NCI-H748 (cell line): Measurements from ENCODE around the gene ST3GAL3.

Experiments
- DNase-seq: peaks from one replicate; lab custom pipeline; 2025; ENCODE audit not compliant: unreplicated experiment; lab: John Stamatoyannopoulos, UW

ST3GAL3 gene

GRCh38 chr1:43783671-43784205 lies 76.4 kb downstream of the ST3GAL3 start:
- no peak for DNase-seq

DNA sequence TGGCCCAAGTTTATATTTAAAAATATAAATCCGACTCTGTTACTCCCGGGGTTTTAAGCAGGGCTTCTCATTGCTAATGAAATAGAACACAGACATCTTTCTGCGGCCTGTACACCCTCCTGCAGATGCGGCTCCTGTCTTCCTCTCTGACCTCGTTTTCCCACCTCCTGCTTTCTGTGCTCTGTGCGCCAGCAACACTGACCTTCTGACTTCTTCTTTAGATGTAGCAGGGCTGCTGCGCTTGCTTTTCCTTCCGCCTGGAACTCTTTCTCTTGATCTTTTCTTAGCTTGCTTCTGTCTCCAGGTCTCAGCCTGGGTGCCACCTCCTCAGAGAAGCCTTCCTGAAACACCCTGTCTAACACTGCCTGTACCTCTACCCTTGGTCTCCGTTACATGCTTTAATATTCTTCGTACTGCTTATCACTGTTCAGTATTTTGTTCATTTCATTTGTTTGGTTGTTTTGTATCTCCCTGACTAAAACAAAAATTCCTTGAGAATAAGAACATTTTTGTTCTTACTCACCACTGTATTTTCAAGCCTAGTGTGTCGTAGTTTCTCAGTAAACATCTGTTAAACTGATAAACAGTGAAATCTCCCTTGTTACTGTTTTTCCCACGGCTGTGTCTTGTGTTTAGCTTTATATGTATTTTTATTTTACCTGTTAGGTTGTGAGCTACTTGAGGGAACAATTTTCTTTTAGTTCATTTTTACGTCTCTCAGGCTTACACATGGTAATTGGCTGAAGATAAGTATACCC lies 79.0 kb downstream of the ST3GAL3 start:
- no peak for DNase-seq

- no peak for DNase-seq
Observed at GRCh38 chr1:43786960-43787359, 79.6 kb downstream of the ST3GAL3 start.

DNA sequence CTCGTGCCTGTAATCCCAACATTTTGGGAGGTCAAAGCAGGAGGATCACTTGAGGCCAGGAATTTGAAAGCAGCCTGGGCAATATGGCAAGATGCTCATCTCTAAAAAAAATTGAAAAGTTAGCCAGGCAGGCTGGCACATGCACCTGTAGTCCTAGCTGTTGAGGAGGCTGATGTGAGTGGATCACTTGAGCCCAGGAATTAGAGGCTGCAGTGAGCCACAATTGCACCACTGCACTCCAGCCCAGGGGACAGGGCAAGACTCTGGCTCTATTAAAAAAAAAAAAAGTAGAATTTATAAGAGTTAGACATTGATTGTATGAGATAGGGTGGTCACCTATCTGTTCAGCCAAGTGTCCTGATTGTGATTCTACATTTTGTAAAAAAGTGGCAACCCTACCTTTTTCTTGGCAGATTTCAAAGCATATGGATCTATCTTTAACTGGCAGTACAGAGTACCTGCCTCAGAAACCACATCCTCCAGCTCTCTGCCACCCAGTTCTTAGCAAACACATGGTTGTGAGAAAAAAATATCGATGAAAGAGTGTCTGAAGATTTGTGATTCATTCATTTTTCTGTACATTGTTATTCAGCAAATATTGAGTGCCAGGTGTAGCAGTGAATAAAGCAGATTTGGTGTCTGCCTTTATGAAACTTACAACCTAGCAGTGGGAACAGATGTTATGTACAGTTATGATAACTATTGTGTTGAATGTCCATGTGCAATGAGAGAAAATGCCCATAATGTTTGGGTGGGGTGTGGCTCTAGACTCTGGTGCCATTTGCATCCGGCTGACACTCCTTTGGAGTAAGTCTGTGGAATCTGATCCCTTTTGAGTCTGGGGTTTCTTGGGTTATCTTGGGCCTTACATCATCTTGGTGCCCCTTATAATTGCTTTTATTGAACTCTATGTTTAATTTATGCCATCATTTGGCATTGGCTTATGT lies 82.5 kb downstream of the ST3GAL3 start:
- DNase-seq: no peak

GRCh38 chr1:43791243-43791642 lies 83.9 kb downstream of the ST3GAL3 start:
- DNase-seq: no peak

DNA sequence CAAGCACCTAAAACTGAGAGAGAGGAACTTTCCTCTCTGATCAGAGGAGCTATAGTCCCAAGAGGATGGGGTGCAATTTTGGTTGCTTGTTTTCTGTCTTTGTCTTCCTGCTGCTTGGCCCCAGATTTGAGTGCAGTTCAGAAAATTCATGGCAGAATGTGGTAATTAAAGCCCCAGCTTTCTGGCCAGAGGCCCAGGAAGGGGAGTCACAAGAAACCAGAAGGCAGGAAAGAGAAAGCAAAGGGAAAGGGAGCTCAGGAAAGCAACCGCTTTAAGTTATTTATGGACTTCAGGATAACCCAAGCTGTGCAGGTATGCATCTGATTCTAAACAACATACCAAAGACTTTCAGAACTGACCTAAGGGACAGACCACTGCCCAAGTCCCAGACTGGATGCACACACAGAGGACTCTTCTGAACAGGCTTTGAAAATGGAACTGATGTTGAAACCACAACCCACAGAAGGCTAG lies 88.8 kb downstream of the ST3GAL3 start:
- no peak for DNase-seq

- no peak for DNase-seq
Observed at GRCh38 chr1:43797891-43798290, 90.6 kb downstream of the ST3GAL3 start.

GRCh38 chr1:43799656-43800635 lies 92.6 kb downstream of the ST3GAL3 start:
- no peak for DNase-seq

- DNase-seq: no peak
Observed at GRCh38 chr1:43800771-43801170, 93.4 kb downstream of the ST3GAL3 start.

GRCh38 chr1:43801203-43801602 lies 93.9 kb downstream of the ST3GAL3 start:
- DNase-seq: no peak

DNA sequence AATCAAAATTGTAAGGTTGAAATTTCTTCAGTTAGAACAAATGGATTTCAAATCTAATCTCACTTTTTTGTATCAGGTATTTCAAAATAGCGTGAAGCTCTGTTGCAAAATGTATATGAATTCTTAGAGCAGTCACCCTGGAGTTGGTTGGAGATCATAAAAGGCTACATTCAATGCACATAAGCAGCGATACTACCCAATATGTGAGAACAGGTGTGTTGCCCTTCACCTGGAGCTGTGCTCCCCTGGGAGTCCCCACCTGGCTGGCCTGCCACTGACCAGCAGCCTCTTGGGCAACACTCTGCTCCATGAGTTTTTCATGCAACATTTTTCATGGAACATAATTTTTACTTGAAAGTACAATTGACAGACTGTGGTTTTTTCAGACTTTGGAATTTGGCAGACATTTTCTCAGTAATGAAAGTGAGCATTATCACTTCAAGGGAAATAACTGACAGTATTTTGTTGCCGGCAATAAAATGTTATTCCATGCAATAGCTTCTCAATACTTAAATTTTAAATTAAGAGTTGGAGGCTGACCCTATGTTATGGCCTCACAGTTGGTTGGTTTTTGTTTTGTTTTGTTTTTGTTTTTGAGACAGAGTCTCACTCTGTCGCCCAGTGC lies 95.1 kb downstream of the ST3GAL3 start:
- DNase-seq: no peak

GRCh38 chr1:43803105-43803504 lies 95.8 kb downstream of the ST3GAL3 start:
- no peak for DNase-seq

DNA sequence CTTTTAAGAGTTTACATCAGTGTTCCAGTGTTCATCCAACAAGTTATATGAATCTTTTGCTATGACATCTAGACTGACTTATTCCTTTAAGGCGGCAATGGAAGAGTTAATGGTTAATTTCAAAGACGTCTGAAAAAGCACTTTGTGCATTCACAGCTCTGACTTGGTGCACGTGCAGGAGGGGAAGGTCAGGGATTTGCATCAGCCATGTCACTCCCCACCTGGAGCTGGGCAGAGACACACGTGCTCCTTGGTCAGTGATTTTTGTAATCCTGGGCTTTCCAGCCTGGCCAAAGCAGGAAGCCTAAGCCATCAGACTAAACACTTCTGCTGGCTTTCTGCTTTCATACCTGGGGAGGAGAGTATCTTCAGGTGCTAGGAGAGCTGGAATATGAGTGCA lies 96.3 kb downstream of the ST3GAL3 start:
- no peak for DNase-seq

DNA sequence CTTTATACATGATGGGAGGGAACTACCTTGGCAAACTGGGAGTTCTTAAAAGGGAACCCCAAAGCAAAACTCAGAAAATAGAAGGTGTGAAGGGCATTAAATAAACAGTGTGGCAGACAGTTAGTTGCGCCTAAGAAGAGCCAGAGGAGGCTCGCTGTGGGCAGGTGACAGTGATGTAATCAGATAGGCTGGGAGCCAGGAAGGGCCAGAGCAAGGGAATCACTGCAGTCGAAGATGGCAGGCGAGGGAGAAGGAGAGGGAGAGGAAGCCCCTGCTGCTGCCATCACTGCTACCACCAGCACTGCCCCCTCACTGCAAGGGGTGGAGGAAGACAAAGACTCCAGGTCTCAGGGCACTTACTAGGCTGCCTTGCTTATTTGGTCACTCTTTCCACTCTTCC lies 97.2 kb downstream of the ST3GAL3 start:
- DNase-seq: no peak

GRCh38 chr1:43805340-43805739 lies 98.0 kb downstream of the ST3GAL3 start:
- no peak for DNase-seq

DNA sequence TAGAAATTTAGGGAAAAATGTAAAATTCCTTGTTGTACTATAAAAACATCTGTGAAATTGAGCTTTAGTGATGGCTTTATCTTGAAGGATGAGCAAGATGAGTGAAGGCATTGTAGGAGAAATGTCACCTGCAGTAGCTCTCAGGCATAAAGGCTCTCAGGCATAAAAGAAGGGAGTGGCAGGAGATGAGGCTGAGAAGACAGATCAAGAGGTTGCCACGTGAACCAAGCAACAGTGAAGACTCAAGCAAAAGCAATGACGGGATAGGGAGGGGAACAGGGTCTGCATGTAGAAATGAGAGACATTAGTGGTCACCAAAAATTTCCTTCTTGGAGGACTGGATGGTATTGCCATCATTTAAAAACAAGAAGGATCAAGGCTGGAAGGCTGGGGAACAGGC lies 98.8 kb downstream of the ST3GAL3 start:
- no peak for DNase-seq

DNA sequence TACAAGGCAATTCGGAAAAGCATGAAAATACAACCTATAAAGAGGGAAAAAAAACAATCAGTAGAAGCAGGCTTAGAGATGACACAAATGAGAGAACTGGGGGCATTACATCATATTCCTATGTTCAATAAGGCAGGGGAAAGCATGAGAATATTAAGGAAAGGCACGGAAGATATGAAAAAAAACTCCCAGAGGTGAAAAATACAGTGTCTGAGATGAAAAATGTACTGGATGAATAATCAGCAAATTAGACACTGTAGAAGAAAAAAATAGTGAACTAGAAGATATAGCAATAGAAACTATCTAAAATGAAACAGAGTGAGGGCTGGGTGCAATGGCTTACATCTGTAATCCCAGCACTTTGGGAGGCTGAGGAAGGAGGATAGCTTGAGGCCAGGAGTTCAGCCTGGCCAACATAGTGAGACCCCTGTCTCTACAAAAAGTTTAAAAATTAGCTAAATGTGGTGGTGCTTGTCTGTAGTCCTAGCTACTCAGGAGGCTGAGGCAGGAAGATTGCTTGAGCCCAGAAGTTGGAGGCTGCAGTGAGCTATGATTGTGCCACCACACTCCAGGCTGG lies 101.8 kb downstream of the ST3GAL3 start:
- DNase-seq: no peak

- no peak for DNase-seq
Observed at GRCh38 chr1:43812579-43812978, 105.2 kb downstream of the ST3GAL3 start.

GRCh38 chr1:43814401-43814800 lies 107.1 kb downstream of the ST3GAL3 start:
- no peak for DNase-seq
